Hippocampal formation (tissue), 2 donors: ENCODE measurements around the gene CDC14A.
"Not testable (repeated sequence)": the region's sequence is repeated elsewhere in the genome, so short reads cannot be mapped to it uniquely, and the experiment has no call there.

Experiments
- DNase-seq, 2 donors: peaks; one replicate each; lab custom pipeline; 2025; lab: John Stamatoyannopoulos, UW

CDC14A gene, protein sequence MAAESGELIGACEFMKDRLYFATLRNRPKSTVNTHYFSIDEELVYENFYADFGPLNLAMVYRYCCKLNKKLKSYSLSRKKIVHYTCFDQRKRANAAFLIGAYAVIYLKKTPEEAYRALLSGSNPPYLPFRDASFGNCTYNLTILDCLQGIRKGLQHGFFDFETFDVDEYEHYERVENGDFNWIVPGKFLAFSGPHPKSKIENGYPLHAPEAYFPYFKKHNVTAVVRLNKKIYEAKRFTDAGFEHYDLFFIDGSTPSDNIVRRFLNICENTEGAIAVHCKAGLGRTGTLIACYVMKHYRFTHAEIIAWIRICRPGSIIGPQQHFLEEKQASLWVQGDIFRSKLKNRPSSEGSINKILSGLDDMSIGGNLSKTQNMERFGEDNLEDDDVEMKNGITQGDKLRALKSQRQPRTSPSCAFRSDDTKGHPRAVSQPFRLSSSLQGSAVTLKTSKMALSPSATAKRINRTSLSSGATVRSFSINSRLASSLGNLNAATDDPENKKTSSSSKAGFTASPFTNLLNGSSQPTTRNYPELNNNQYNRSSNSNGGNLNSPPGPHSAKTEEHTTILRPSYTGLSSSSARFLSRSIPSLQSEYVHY

DNA sequence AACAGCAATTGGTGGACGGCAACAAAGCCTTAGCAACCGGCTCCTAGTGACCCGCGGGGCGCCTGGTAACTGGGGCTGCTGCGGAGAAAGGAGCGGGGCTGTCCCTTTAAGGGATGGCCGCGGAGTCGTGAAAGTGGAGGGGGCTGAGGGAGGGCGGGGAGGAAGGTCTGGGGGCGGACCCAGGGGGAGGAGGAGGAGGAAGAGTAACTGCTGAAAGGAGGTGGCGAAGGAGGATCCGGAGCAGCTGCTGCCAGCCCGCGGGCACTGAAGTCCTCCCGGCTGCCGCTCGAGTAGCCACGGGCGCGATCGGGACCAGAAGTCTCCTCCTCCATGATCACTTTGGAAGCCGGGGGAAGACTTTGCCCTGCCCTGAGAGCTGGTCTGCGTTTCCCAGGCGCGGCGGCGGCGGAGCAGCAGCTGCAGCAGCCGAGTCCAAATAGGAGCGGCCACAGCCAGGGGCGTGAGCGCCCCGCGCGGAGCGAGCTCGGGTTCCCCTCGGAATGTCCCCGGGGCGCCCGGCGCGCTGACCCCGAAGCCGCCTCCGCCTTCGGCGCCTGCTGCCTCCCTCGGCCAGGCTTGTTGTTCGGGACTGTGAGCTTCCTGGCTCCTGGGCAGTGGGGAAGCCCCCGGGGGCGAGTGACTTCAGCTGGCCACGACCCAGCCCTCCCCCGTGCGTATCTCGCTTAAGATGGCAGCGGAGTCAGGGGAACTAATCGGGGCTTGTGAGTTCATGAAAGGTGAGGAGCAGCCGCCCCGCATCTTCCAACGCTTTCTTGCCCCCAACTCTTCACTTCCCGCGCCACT is at the start of gene CDC14A:
Gene CDC14A (plus strand): TSS at position 240 of the 804 bp plus-strand sequence. CDS start 449 bp downstream, at position 689.
- DNase-seq = peak; percentile 84 to 88

DNA sequence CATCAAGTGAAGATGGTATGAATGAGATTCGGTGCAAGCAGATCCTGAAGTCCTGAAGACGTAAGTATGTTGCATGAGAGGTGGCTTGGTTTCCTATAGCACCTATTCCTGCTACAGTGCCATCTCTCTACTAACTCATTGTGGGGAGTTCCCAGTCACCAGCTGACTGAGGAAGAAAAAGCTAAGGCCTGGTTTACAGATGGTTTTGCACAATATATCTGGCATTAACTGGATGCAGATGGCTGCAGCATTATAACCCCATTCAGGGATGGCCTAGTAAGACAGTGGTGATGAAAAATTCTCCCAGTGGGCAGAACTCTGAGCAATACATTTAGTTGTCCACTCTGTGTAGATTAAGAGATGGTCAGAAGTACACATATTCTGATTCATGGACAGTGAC is 49.6 kb upstream of the CDC14A start:
- no peak for DNase-seq

DNA sequence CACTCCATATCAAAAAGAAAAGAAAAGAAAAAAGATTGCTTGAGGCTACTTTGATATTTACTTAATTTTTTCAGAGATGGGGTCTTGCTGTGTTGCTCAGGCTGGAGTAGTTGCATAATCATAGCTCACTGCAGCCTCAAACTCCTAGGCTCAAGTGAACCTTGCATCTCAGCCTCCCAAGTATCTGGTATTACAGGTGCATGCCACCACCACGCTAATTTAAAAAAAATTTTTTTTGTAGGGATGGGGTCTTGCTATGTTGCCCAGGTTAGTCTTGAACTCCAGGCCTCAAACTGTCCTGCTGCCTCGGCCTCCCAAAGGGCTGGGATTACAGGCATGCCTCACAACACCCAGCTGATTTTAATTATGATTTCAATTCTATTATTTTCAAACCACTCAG is 48.1 kb upstream of the CDC14A start:
- no peak for DNase-seq

DNA sequence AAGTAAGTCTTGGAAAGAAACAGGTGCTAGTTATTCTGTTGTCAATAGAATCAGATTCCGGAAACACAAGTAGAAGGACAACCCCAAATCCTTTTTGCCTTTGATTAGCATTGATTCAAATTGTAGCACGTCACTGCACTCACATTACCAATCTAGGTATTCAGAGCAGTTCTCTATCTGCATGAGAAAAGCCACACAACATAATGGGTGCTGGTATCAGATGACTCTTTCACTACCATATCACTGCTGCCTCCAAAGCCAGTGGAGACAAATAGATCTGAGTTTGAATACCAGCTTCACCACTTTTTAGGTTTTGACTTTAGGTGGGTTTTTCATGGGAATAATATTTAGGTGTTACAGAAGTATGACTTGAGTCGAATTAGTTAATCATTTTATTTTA is 47.4 kb upstream of the CDC14A start:
- no peak for DNase-seq

DNA sequence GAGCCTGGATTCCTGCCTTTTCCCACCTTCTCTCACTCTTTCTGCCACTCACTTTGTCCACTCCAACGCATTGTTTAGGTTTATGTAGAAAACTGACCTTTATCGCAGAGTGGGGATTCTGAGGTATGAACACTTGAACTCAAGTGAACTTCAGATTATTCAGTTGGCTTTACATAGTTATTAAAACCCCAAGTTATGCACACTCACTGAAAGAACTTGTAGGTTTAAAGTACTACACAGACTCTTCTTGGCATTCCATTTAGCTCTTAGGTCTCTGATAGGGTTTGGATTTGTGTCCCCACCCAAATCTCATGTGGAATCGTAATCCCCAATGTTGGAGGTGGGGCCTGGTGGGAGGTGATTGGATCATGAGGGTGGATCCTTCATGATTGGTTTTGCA is 46.4 kb upstream of the CDC14A start:
- no peak for DNase-seq

DNA sequence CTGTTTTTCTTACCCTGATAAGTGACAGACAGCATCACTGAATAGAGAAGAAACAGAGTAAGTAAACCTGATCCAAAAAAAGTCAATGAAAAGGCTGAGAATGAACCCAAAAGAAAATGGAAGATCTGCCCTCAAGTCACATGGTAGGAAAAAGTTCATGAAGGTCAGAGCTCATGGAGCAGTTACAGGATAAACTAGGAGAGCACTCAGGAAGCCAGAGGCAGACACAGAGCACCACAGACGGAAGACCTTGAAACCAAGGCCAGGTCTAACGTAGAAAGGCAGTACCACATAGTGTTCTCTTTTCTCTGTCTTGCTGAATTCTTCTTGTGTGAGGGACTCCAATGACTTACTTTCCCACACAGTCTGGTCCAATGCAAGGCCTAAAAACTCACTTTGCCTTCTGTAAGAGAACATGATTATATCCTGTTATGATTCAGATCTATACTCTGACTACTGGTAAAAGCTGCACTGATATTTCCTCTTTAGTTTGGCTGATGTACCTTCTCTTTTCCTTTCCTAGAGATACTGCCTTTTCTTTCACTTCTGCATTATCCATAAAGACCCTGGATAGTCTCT is 45.5 kb upstream of the CDC14A start:
- DNase-seq = no peak

DNA sequence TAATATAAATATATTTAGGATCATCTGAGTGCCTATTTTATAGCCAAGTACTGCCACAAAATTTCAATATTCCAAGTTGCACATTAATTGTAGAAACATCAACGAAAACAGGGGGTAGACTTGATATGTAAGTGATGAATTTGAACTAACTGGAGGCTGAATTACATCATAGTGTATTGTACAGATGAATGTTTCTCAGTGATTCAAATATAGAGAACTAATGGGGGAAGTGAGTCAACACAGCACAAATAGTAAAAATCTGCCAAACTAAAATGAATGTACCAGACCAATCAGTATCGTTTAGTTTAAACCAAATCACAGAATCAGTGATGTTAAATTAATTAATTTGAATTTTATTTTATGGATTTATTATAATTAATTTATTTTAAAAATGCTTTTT is 43.5 kb upstream of the CDC14A start:
- DNase-seq = no peak

DNA sequence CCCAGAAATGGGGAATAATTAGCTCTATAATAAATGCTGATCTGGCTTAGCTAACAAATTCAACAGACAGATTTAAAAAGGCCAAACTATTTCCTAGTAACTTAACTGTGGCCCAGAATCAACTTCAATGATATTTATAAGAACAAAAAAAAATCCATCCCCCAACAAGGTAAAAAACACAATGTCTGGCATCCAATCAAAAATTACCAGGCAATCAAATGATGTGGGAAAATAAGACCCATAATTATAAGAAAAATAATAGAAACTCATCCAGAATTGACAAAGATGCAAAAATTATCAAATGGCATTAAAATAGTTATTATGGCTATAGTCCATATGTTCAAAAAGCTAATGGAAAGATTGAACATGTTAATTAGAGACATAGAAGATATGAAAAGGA is 42.4 kb upstream of the CDC14A start:
- DNase-seq = no peak

DNA sequence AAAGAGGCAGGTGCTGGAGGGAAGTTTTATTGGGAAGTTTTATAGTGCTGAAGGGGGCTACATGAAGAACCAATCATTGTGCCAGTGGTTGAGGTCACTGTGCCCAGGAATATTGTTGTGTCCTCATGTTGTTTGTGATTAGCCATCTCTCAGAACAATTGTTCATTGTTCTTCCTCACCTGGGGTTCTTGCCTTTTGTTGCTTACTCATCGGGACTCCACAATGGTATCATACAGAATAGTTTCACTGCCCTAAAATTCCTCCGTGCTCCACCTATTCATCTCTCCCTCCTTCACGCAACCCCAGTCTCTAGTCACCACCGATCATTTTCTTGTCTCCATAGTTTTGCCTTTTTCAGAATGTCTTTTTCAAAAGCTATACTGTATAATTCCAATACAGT is 38.9 kb upstream of the CDC14A start:
- no peak for DNase-seq

DNA sequence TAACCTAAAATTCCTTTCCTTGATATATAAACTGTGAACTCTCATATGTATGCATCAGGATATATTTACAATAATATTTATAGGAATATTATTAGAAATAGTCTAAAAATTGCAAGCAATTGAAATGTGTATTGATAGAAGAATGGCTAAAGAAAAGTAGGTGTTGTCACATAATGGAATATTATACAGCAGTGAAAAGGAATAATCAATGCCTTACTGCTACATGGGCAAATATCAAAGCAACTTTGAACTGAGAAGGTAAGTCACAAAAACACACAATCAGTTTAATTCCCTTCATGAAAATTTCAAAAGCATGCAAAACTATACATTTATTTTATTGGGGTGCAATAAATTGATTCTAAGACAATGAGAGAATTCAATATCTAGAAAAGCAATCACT is 35.7 kb upstream of the CDC14A start:
- DNase-seq = no peak

DNA sequence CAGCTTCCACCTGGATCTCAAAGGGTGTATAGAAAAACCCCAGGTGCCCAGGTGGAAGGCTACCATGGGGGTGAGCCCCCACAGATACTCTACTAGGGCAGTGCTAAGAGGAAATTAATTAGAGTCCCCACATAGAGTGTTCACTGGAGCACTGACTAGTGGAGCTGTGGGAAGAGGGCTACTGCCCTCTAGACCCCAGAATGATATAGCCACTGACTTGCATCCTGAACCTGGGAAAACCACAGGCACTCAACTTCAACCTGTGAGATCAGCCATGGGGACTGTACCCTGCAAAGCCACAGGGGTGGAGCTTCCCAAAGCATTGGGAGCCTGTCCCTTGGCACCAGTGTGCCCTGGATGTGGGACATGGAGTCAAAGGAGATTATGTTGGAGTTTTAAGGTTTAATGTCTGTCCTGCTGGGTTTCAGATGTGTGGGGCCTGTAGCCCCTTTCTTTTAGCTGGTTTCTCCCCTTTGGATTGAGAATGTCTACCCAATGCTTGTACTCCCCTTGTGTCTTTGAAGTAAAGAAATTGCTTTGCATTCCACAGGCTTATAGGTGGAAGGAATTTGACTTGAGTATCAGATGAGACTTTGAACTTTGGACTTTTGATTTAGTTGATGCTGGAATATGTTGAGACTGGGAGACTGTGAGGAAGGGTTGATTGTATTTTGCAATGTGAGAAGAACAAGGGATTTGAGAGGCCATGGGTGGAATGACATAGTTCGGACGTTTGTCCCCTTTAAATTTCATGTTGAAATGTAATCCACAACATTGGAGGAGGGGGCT is 31.8 kb upstream of the CDC14A start:
- no peak for DNase-seq

DNA sequence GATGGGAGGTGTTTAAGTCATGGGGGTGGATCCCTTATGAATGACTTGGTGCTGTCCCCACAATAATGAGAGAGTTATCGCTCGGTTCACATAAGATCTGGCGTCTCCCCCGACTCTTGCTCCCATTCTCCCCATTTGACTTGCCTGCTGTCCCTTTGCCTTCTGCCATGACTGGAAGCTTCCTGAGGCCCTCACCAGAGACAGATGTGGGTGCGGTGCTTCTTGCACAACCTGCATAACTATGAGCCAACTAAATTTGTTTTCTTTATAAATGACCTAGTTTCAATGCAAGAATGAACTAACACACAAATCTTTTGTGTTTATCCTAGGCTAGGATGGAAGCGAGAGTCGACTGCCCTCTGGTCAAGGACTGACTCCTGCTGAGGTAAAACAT is 31.2 kb upstream of the CDC14A start:
- DNase-seq = no peak

DNA sequence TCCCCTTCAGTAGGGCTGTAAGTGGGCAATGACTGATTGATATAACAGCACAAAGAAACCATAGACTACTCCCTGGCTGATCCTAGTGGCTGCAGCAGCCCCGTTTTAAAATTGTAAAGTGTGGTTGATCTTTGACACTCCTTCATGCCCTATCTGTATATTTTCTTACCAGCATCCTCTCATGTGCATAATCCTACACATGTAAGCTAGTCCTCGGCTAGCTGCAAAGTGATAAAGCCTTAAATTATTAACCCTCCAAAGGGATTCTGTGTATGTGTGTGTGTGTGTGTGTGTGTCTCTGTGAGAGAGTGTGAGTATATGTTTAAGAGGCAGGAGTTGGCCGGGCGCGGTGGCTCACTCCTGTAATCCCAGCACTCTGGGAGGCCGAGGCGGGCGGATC is 30.8 kb upstream of the CDC14A start:
- DNase-seq = no peak

DNA sequence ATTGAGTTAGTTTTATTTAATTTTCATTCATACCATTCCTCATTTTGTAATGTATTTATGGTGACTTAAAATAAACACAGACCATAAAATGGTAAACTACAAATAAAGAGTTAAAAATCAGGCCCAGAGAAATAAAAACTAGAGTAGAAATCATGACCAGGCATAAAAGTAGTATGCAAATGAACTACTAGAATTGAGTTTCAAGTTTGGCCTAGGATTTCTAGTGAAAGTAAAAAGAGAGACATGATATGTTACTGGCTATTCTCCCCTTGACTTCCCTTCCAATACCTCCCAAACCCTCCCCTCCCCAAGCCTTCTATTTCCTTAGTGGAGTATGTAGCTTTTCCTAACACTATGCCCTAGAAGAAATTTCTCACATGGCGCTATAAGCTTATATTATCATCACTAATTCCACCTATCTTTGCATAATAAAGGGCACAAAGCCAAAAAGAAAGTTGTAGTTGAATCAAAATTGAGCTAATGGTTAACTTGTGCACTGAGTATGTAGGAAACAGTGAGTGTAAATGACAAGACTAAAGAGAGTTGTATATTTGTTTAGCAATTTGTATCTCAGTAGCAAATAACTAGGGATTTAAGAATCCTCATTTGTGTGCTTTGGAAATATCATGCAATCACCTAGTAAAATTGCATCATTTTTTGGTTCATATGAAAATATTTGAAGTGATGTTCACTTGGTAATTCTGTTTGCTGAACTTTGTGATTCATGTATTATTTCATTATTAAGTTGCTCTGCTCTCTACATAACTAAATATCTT is 29.7 kb upstream of the CDC14A start:
- no peak for DNase-seq

DNA sequence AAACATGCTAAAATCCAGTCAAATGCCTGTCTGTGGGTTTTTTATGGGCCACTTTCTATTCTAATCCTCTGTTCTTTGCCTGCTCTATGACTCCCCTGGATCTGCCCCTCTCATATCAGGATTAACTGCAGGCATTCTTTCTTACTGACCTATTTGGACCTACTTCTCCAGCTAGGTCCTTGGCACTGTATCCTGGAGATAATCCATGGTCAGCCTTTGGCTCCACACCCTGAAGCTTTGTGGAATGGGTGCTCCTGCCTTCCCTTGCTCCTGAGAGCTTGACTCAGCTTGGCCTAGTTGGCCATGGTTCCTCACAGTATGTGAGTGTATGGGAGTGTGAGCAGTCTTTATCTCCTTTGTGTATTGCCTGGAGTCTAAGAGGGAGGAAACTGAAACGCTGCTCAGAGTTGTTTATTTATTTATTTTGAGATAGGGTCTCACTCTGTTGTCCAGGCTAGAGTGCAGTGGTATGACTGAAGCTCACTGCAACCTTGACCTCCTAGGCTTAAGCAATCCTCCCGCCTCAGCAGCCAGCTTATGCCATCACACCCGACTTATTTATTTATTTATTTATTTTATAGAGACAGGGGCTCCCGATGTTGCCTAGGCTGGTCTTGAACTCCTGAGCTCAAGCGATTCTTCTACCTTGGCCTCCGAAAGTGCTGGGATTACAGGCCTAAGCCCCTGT is 28.7 kb upstream of the CDC14A start:
- DNase-seq = no peak

DNA sequence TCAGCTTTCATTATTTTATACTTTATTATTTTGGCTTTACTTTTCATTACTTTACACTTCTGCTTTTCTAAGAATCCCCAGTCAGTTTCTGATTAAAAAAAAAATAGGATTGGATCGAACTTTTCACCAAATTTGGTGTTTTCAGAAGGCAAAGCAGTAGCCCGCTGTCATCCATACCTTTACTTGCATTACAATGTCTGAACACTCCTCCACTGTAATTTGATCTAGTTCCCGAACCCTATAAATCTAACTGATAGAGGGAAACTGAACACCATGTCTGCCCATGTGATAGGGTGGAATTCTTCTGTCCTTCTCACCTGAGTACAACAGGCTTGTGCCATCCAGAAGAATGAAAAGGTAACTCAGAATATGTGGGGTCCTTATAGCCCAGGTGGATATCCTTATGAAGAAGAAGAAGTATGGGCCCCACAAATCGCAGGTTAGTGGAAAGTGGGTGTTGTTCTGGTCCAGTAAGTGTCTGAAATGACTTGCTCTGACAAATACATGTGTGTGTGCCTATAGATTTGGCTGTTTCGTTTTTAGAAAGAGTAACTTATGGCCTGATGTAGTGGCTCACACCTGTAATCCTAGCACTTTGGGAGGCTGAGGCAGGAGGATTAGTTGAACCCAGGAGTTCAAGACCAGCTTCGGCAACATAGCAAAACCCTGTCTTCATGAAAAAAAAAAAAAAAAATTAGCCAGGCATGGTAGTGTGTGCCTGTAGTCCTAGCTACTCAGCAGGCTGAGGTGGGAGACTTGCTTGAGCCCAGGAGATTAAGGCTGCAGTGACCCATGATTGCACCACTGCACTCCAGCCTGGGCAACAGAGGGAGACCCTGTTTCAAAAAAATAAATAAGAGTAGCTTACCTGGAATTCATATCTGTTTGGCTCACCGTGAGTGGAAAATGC is 26.6 kb upstream of the CDC14A start:
- no peak for DNase-seq

DNA sequence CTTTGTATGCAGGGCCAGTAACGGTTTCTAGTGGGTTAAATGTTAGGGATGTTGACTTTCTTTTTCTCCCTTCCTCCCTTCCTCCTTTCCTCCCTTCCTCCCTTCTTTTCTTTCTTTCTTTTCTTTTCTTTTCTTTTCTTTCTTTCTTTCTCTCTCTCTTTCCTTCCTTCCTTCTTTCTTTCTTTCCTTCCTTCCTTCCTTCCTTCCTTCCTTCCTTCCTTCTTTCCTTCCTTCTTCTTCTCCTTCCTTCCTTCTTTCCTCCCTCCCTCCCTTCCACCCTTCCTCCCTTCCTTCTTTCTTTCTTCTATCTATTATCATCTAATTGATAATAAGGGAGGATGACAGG is 26.0 kb upstream of the CDC14A start:
- DNase-seq = not testable (repeated sequence)

DNA sequence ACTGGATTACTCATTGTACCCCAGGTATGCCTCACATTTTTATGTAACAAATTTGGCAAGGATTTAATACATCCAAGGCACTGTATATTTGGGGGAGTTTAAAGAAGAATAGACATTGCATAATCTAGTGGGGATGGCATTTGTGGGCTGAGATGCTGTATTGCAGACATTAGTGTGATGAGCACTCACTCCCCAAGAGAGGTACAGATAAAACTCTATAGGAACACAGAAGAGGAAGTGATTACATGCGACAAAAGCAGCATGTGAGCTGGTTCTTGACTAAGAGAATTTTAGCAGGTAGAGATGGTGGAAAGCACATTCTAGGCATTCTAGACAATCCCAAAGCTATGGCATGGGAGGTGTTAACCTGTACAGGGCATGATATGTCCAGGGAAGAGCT is 24.2 kb upstream of the CDC14A start:
- no peak for DNase-seq

DNA sequence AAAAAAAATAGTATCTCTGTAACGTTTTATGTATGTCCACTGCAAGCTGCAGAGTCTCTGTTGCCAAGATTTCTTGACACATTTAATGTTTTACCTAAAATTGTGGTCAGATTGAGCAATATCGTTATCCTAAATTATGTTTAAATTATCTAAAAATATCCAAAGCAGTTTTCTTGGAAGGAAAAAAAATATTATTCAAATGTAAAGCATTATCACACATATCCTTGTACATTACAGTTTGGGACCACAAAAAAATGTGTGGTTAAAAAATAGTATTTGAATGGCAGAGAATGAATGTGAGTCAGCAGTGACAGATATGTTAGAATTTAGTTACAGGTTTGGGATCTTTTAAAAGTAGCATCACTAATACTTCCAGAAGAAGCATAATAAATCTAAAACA is 21.2 kb upstream of the CDC14A start:
- not testable (repeated sequence) for DNase-seq
